Ishikawa (cell line): ENCODE results near the gene ASB5.

Experiments
- CEBPB ChIP-seq: IDR thresholded peaks from 2 replicates; pipeline ENCODE4 v1.6.1; 2012
- CREB1 ChIP-seq: IDR thresholded peaks from 2 replicates; pipeline ENCODE4 v1.6.1; 2012; ENCODE audit warnings: low read depth
- EGR1 ChIP-seq: IDR thresholded peaks from 2 replicates; pipeline ENCODE4 v1.6.1; 2012
- EP300 ChIP-seq: IDR thresholded peaks from 2 replicates; pipeline ENCODE4 v1.6.1; 2012; ENCODE audit warnings: borderline replicate concordance
- FOXM1 ChIP-seq: IDR thresholded peaks from 2 replicates; pipeline ENCODE4 v1.6.1; 2012; ENCODE audit warnings: low read depth, borderline replicate concordance
- TAF1 ChIP-seq: IDR thresholded peaks from 2 replicates; pipeline ENCODE4 v1.6.1; 2012; ENCODE audit warnings: low read depth, mild to moderate bottlenecking
- TCF12 ChIP-seq: IDR thresholded peaks from 2 replicates; pipeline ENCODE4 v1.6.1; 2012; ENCODE audit warnings: low read depth
- YY1 ChIP-seq: IDR thresholded peaks from 2 replicates; pipeline ENCODE4 v1.6.1; 2012; ENCODE audit warnings: low read depth
- ZBTB7A ChIP-seq: IDR thresholded peaks from 2 replicates; pipeline ENCODE4 v1.6.1; 2012; ENCODE audit warnings: low read depth
- TF ChIP-seq, protein P1 (sequence below): IDR thresholded peaks from 2 replicates; pipeline ENCODE4 v1.6.1; 2012; ENCODE audit warnings: low read depth, mild to moderate bottlenecking
- TF ChIP-seq, protein P2 (sequence below): IDR thresholded peaks from 2 replicates; pipeline ENCODE4 v1.6.1; 2012
- TF ChIP-seq, protein P3 (sequence below): IDR thresholded peaks from 2 replicates; pipeline ENCODE4 v1.6.1; 2012

DNA sequence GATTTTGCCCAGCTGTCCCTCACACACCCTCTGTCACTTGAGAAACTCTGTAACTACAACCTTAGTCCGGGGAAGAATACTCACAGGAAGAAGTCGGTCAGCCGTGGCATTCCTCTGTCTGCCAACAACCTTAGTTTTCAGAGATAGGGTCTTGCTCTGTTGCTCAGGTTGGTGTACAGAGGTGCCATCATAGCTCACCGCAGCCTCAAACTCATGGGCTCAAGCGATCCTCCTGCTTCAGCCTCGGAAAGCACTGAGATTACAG, 38.6 kb upstream of the ASB5 start:
- TF ChIP-seq, protein P1, sequence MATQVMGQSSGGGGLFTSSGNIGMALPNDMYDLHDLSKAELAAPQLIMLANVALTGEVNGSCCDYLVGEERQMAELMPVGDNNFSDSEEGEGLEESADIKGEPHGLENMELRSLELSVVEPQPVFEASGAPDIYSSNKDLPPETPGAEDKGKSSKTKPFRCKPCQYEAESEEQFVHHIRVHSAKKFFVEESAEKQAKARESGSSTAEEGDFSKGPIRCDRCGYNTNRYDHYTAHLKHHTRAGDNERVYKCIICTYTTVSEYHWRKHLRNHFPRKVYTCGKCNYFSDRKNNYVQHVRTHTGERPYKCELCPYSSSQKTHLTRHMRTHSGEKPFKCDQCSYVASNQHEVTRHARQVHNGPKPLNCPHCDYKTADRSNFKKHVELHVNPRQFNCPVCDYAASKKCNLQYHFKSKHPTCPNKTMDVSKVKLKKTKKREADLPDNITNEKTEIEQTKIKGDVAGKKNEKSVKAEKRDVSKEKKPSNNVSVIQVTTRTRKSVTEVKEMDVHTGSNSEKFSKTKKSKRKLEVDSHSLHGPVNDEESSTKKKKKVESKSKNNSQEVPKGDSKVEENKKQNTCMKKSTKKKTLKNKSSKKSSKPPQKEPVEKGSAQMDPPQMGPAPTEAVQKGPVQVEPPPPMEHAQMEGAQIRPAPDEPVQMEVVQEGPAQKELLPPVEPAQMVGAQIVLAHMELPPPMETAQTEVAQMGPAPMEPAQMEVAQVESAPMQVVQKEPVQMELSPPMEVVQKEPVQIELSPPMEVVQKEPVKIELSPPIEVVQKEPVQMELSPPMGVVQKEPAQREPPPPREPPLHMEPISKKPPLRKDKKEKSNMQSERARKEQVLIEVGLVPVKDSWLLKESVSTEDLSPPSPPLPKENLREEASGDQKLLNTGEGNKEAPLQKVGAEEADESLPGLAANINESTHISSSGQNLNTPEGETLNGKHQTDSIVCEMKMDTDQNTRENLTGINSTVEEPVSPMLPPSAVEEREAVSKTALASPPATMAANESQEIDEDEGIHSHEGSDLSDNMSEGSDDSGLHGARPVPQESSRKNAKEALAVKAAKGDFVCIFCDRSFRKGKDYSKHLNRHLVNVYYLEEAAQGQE = no peak
- no peak for TF ChIP-seq EP300
- TF ChIP-seq CEBPB = no peak
- no peak for TF ChIP-seq TAF1
- TF ChIP-seq, protein P2, sequence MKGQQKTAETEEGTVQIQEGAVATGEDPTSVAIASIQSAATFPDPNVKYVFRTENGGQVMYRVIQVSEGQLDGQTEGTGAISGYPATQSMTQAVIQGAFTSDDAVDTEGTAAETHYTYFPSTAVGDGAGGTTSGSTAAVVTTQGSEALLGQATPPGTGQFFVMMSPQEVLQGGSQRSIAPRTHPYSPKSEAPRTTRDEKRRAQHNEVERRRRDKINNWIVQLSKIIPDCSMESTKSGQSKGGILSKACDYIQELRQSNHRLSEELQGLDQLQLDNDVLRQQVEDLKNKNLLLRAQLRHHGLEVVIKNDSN = no peak
- TF ChIP-seq FOXM1 = no peak
- TF ChIP-seq YY1 = no peak
- no peak for TF ChIP-seq ZBTB7A
- TF ChIP-seq, protein P3, sequence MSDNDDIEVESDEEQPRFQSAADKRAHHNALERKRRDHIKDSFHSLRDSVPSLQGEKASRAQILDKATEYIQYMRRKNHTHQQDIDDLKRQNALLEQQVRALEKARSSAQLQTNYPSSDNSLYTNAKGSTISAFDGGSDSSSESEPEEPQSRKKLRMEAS = no peak
- no peak for TF ChIP-seq TCF12
- TF ChIP-seq EGR1 = no peak
- no peak for TF ChIP-seq CREB1
